ENCODE measurements around the gene MIER3.

Gene MIER3

DNA sequence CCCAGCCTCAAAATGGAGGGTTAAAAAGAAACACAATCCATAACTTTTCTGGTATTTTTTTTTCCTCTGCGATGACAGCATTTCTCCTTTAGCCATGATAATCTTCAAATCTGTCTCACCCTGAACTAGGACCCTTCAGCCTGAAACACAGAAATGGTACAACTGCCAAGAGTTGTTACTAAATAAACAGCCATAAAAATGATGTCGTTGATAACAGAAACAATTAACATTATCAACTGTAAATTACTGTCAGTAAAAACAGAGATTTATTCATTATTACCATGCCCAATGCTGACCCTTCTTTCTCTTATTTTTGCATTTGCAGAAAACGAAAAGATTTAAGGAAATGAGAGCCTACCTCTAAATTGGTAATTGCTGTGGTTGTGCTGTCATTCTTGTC, 19.4 kb upstream of the MIER3 start:
- Histone ChIP-seq H3K36me3 (no peaks in the 10 kb centered on the region), H3K4me1 (no peaks in the 10 kb centered on the region), H3K27ac (no peak overlapping the region), H3K9me3 (replicated peaks in 1 of 11) (peaks cover 0 to 6% (median 0%) of the 10 kb centered on the region in 11 experiments; a peak in 2 of 22 replicates), H3K4me3 (no peak overlapping the region), H4K20me1 (no peaks in the 10 kb centered on the region), H3K9ac (no peak overlapping the region), H3K4me2 (no peak overlapping the region), H3K27me3 (no peaks in the 10 kb centered on the region)
- TF ChIP-seq Cebpa-rat (IDR thresholded peaks at IDR 0.05) = no peak

DNA sequence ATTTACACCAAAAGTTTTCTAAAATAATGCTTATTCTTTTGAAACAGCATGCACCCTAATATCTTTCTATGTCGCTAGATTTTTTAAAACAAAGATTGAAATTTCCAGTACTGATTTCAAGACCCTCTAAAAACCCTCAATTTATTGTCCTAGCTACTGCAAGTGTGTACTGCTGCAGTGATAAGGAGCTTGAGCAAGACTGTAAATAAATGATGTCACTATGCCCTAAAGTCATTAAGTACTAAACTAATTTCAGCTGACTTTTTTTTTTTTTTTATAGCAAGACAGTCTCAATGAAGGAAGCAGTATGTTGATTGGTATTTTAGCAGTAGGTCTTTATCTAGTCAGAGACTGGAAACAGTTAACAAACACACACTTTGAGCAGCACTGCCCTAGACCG, 12.2 kb upstream of the MIER3 start:
- H3K9me3 ChIP-seq (replicated peaks in 1 of 11) = peaks cover 0 to 17% (median 0%) of the 10 kb centered on the region in 11 experiments; a peak in 6 of 22 replicates

GRCh38 chr5:56963246-56963645, 11.3 kb upstream of the MIER3 start:
- Histone ChIP-seq H3K4me1 (peaks cover 0 to 6% (median 0%) of the 10 kb centered on the region in 10 experiments; a peak in 1 of 20 replicates), H3K27me3 (no peaks in the 10 kb centered on the region), H3K27ac (no peak overlapping the region)

More for the DNA sequence above, 12.2 kb upstream of the MIER3 start:
- H3K4me2 ChIP-seq = no peak overlapping the region
- H3K27ac ChIP-seq = no peak overlapping the region
- H3K27me3 ChIP-seq = no peaks in the 10 kb centered on the region
- H3K4me1 ChIP-seq = peaks cover 0 to 6% (median 0%) of the 10 kb centered on the region in 10 experiments; a peak in 1 of 20 replicates
- TF ChIP-seq Cebpa-rat (IDR thresholded peaks at IDR 0.05) = no peak
- no peak overlapping the region for H3K9ac ChIP-seq
- H3K36me3 ChIP-seq = no peaks in the 10 kb centered on the region
- H4K20me1 ChIP-seq = no peaks in the 10 kb centered on the region
- no peak overlapping the region for H3K4me3 ChIP-seq

DNA sequence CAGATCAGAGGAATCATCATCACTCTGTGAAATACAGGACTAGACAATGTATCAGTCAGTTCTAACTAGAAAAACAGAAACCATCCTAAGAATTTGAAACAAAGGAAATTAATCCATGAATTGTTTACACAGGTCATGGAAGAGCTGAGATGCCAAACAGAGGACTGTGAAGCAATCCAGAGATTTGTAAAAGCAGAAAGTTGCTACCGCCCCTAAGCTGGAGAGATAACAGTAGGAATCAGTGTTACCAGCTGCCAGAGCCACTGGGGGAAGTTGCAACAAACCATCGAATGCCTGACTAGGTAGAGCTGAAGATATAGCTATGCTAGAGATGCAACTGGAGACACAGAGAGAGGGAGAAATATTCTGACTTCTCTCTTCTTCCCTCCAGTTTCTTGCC, 10.4 kb upstream of the MIER3 start:
- no peak overlapping the region for H3K27ac ChIP-seq
- no peak overlapping the region for H3K4me3 ChIP-seq
- no peak overlapping the region for H3K9ac ChIP-seq
- H3K36me3 ChIP-seq = no peaks in the 10 kb centered on the region
- H3K9me3 ChIP-seq (replicated peaks in 1 of 11) = peaks cover 0 to 15% (median 0%) of the 10 kb centered on the region in 11 experiments; a peak in 5 of 22 replicates
- no peaks in the 10 kb centered on the region for H4K20me1 ChIP-seq
- no peak overlapping the region; a peak in 1 of 22 replicates for H3K4me2 ChIP-seq
- H3K4me1 ChIP-seq = peaks cover 0 to 6% (median 0%) of the 10 kb centered on the region in 10 experiments; a peak in 1 of 20 replicates
- TF ChIP-seq Cebpa-rat (IDR thresholded peaks at IDR 0.05) = no peak
- no peaks in the 10 kb centered on the region for H3K27me3 ChIP-seq

More at GRCh38 chr5:56963246-56963645, 11.3 kb upstream of the MIER3 start:
- Histone ChIP-seq H3K4me3 (no peak overlapping the region), H3K4me2 (0 out of 22 replicates have a peak overlapping the region, but pooled peaks of 2 of the 11 experiments have one; percentile 0 to 14), H4K20me1 (no peaks in the 10 kb centered on the region), H3K36me3 (no peaks in the 10 kb centered on the region), H3K9ac (no peak overlapping the region), H3K9me3 (replicated peaks in 1 of 11) (peaks cover 0 to 15% (median 0%) of the 10 kb centered on the region in 11 experiments; a peak in 5 of 22 replicates)
- TF ChIP-seq Cebpa-rat (IDR thresholded peaks at IDR 0.05) = no peak

- Histone ChIP-seq H3K27me3 (no peaks in the 10 kb centered on the region), H3K9me3 (replicated peaks in 1 of 11) (peaks cover 0 to 15% (median 0%) of the 10 kb centered on the region in 11 experiments; a peak in 5 of 22 replicates), H3K4me2 (no peak overlapping the region), H3K36me3 (no peaks in the 10 kb centered on the region), H3K9ac (no peak overlapping the region), H3K27ac (no peak overlapping the region), H3K4me1 (peaks cover 0 to 6% (median 0%) of the 10 kb centered on the region in 10 experiments; a peak in 1 of 20 replicates), H4K20me1 (no peaks in the 10 kb centered on the region), H3K4me3 (no peak overlapping the region)
- no peak for TF ChIP-seq Cebpa-rat (IDR thresholded peaks at IDR 0.05)
Observed at GRCh38 chr5:56961746-56962145, 9.8 kb upstream of the MIER3 start.

- H3K9me3 ChIP-seq (replicated peaks in 1 of 11) = peaks cover 0 to 15% (median 0%) of the 10 kb centered on the region in 11 experiments; a peak in 4 of 22 replicates
- no peaks in the 10 kb centered on the region for H3K36me3 ChIP-seq
- no peak overlapping the region for H3K4me3 ChIP-seq
- no peaks in the 10 kb centered on the region for H3K27me3 ChIP-seq
- no peak overlapping the region for H3K9ac ChIP-seq
- TF ChIP-seq Cebpa-rat (IDR thresholded peaks at IDR 0.05) = no peak
- no peak overlapping the region for H3K4me2 ChIP-seq
- no peak overlapping the region for H3K27ac ChIP-seq
- H3K4me1 ChIP-seq = peaks cover 0 to 6% (median 0%) of the 10 kb centered on the region in 10 experiments; a peak in 1 of 20 replicates
- H4K20me1 ChIP-seq = no peaks in the 10 kb centered on the region
Observed at GRCh38 chr5:56959326-56959725, 7.4 kb upstream of the MIER3 start.

- Histone ChIP-seq H4K20me1 (no peaks in the 10 kb centered on the region), H3K36me3 (no peaks in the 10 kb centered on the region), H3K4me1 (peaks cover 0 to 4% (median 0%) of the 10 kb centered on the region in 10 experiments; a peak in 1 of 20 replicates), H3K9ac (no peak overlapping the region), H3K27ac (no peak overlapping the region), H3K27me3 (no peaks in the 10 kb centered on the region; a peak in 1 of 22 replicates), H3K4me2 (no peak overlapping the region), H3K4me3 (no peak overlapping the region), H3K9me3 (replicated peaks in 1 of 11) (peaks cover 0 to 11% (median 0%) of the 10 kb centered on the region in 11 experiments; a peak in 4 of 22 replicates)
- TF ChIP-seq Cebpa-rat (IDR thresholded peaks at IDR 0.05) = no peak
Observed at GRCh38 chr5:56958595-56958994, 6.7 kb upstream of the MIER3 start.

DNA sequence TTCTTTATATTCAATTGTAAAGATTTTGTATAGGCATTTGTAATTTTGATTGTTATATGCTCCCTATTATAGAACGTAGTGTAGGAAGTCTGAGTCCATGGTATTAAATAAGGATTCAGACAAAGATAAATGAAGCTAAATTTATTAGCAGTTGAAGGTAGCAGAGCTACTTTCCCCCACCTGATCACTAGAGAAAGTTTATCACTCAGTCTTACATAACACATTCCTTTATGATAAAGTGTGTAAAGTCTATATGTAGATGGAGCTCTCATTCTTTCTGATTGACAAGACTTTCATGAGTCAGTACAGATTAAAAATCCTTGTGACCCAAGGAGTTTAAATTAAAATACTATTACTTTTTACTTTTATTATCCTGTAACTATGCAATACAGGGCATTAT, 2.3 kb upstream of the MIER3 start:
- no peak overlapping the region for H3K9ac ChIP-seq
- H3K4me1 ChIP-seq = peaks cover 16 to 21% (median 19%) of the 10 kb centered on the region in 10 experiments
- no peak overlapping the region for H3K4me2 ChIP-seq
- TF ChIP-seq Cebpa-rat (IDR thresholded peaks at IDR 0.05) = no peak
- H3K4me3 ChIP-seq = no peak overlapping the region
- peaks cover 0 to 9% (median 5%) of the 10 kb centered on the region in 11 experiments; a peak in 10 of 22 replicates for H3K36me3 ChIP-seq
- peaks cover 5 to 21% (median 17%) of the 10 kb centered on the region in 11 experiments; a peak in 18 of 22 replicates for H4K20me1 ChIP-seq
- no peaks in the 10 kb centered on the region; a peak in 1 of 22 replicates for H3K27me3 ChIP-seq
- no peaks in the 10 kb centered on the region for H3K9me3 ChIP-seq (replicated peaks in 1 of 11)
- no peak overlapping the region for H3K27ac ChIP-seq

GRCh38 chr5:56951126-56951945, 587 bp downstream of the MIER3 start:
- Histone ChIP-seq H3K9ac (peak overlapping the region; percentile 89 to 97 (median 94)), H3K9me3 (replicated peaks in 1 of 11) (no peaks in the 10 kb centered on the region), H3K27me3 (no peaks in the 10 kb centered on the region; a peak in 1 of 22 replicates), H3K36me3 (peaks cover 7 to 38% (median 24%) of the 10 kb centered on the region in 11 experiments; a peak in 21 of 22 replicates), H3K4me2 (peak overlapping the region; percentile 75 to 98 (median 94)), H3K4me3 (peak overlapping the region; percentile 83 to 98 (median 95)), H4K20me1 (peaks cover 5 to 41% (median 25%) of the 10 kb centered on the region in 11 experiments; a peak in 18 of 22 replicates), H3K4me1 (peaks cover 16 to 39% (median 20%) of the 10 kb centered on the region in 10 experiments), H3K27ac (peak overlapping the region; percentile 84 to 95 (median 92))
- TF ChIP-seq Cebpa-rat (IDR thresholded peaks at IDR 0.05) = no peak
